Measurements from ENCODE around the gene EMP2.

DNA sequence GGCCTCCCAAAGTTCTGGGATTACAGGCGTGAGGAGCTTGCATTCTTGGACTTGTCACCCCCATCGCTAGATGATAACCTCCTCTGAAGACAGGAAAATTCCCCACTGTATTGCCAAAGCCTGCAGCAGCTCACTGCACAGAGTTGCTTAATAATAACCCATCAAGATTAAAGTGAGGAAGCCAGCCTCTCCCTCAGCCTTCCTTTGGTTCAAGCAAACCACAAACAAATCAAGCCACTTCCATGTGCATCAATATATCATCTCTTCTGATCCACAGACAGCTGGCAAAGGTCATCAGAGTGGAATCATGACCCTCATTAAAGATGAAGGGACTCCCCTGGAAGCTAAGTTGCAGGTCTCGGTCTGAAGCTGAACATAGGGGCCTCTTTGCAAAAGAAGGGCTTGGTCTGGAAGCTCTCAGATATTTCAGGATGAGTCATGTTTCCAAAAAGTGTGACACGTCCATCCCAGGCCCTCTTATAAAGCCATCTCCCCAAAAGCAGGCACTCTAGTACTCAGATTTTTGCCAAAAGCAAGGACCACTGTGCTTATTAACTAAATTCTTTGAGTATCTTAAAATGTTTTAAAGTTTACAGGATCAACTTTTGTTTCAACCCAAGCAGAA, 4.8 kb downstream of the EMP2 start:
- TF ChIP-seq, protein P1, sequence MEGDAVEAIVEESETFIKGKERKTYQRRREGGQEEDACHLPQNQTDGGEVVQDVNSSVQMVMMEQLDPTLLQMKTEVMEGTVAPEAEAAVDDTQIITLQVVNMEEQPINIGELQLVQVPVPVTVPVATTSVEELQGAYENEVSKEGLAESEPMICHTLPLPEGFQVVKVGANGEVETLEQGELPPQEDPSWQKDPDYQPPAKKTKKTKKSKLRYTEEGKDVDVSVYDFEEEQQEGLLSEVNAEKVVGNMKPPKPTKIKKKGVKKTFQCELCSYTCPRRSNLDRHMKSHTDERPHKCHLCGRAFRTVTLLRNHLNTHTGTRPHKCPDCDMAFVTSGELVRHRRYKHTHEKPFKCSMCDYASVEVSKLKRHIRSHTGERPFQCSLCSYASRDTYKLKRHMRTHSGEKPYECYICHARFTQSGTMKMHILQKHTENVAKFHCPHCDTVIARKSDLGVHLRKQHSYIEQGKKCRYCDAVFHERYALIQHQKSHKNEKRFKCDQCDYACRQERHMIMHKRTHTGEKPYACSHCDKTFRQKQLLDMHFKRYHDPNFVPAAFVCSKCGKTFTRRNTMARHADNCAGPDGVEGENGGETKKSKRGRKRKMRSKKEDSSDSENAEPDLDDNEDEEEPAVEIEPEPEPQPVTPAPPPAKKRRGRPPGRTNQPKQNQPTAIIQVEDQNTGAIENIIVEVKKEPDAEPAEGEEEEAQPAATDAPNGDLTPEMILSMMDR (IDR thresholded peaks at IDR 0.05; ENCODE audit: low read depth, low read length) = no peak
- no peak for TF ChIP-seq EZH2phosphoT487 (IDR thresholded peaks at IDR 0.05; ENCODE audit: low read depth)

Measured in OCI-LY3 (cell line).